ENCODE data around the gene IMPA2. TPM values are rescaled to one million over a fixed set of nuclear protein-coding genes. Genes with fewer than 3 reads are reported as not detected.

The IMPA2 gene
- total and polyA plus RNA-seq, 2 of the 8 experiments (the other 6 are each of a cell fraction or from before 2014, with no cell fraction given), result 102 to 140 TPM

DNA sequence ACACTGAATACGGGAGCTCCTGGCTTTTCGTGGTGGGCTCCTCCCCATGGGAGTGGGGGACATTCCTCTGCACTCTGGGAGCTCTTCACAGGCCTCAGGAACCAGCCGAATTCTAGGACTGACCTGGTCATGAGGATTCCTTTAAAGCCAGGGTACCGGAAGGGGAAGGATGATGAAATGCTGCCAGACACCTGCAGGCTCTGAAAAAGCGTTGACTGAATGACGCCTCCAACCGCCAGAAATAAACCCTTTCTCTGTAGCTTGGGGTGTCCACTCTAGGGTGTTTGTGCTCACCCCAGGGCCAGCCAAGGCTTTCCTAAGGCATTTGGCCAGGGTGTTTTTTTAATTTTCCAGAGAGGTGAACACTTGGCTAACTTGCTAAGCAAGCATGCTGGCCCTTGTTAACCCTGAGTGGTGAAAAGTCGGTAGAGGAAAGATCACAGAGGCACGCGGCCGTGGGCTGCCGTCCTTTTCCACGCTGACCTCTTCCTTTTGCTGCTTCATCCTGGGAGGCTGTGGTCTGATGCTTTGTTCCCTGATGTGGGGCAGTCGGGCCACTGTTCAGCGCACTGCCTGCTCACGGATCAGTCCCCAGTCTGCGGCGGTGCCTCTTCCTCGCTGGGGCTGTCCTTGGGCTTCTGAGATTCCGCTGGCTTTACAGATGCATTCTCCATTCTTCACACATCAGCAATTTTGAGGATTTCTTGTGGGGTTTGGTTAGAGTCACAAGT, 32.0 kb downstream of the IMPA2 start:
- Histone ChIP-seq H3K27me3 (replicated peaks in 1 of 4; ENCODE audit: control insufficient read depth in 3 of 4, extremely low read depth in 1 of 4, insufficient read depth in 3 of 4, low read length in 3 of 4) (no peaks in the 10 kb centered on the region), H4K91ac (replicated peaks; ENCODE audit: insufficient read length, low read length) (no peak overlapping the region), H4K5ac (ENCODE audit: insufficient read length, low read depth, low read length) (no peak overlapping the region), H3K79me2 (ENCODE audit: control insufficient read depth in 1 of 2, insufficient read depth in 2 of 2, low read length in 2 of 2) (no peaks in the 10 kb centered on the region; a peak in 2 of 4 replicates), H2BK12ac (ENCODE audit: low read depth, low read length) (no peak overlapping the region), H3K9ac (replicated peaks in 1 of 4; ENCODE audit: extremely low read depth in 1 of 4, low read depth in 3 of 4, low read length in 3 of 4) (0 out of 7 replicates have a peak overlapping the region, but pooled peaks of 1 of the 4 experiments have one; percentile 28), H2AFZ (ENCODE audit: low read length) (no peak overlapping the region), H3K4me1 (replicated peaks in 1 of 4; ENCODE audit: control insufficient read depth in 3 of 4, insufficient read depth in 4 of 4, low read length in 3 of 4) (no peaks in the 10 kb centered on the region; a peak in 2 of 7 replicates), H3K18ac (ENCODE audit: extremely low read depth, low read length) (no peak overlapping the region), H2BK5ac (ENCODE audit: low read depth, low read length) (no peak overlapping the region), H2AK5ac (ENCODE audit: low read depth, low read length) (no peak overlapping the region), H3K14ac (ENCODE audit: insufficient read length) (no peak overlapping the region), H3K23me2 (ENCODE audit: low read depth, low read length) (no peaks in the 10 kb centered on the region), H3K23ac (ENCODE audit: insufficient read length) (no peak overlapping the region), H3K79me1 (ENCODE audit: low read depth, low read length) (no peaks in the 10 kb centered on the region; the same call in 1 of the 2 replicates), H3K4ac (replicated peaks; ENCODE audit: insufficient read length, low read depth, low read length) (no peak overlapping the region), H2BK120ac (replicated peaks; ENCODE audit: low read depth, low read length) (no peak overlapping the region), H3K4me3 (ENCODE audit: extremely low read depth in 1 of 4, insufficient read depth in 2 of 4, low read depth in 3 of 4, low read length in 4 of 4) (no peak overlapping the region), H3K56ac (replicated peaks; ENCODE audit: insufficient read length, low read depth, low read length) (no peak overlapping the region), H3K9me3 (ENCODE audit: insufficient read depth in 2 of 2, low read depth in 1 of 2, low read length in 1 of 2) (no peaks in the 10 kb centered on the region), H3K27ac (ENCODE audit: low read depth, low read length) (0 out of 2 replicates have a peak overlapping the region, but pooled peaks have one; percentile 9), H4K8ac (ENCODE audit: extremely low read depth, insufficient read depth, low read length) (no peak overlapping the region), H2BK15ac (ENCODE audit: low read length) (no peak overlapping the region), H3K36me3 (ENCODE audit: control insufficient read depth in 2 of 4, insufficient read depth in 4 of 4, low read length in 3 of 4) (peaks cover 11 to 55% (median 28%) of the 10 kb centered on the region in 4 experiments; a peak in 7 of 8 replicates), H3K4me2 (ENCODE audit: insufficient read depth in 1 of 2, low read depth in 2 of 2, low read length in 2 of 2) (no peak overlapping the region), H4K20me1 (replicated peaks in 1 of 2; ENCODE audit: control insufficient read depth in 1 of 2, insufficient read depth in 2 of 2, low read length in 2 of 2) (peaks cover 2 to 8% of the 10 kb centered on the region in 2 experiments), H2BK20ac (ENCODE audit: low read length) (no peak overlapping the region)
- FAIRE-seq, result no peak
- ChIA-PET POLR2A (ENCODE audit: partially characterized antibody) (interaction anchor here (1.7 kb wide), 1 partner anchor 18 kb away, joined by 3 read pairs; no protein-coding TSS in a partner anchor), CTCF (ENCODE audit: partially characterized antibody) (interaction anchor here (1.0 to 13.3 kb wide), 9 partner anchors 10 to 358 kb away, joined by 3 to 105 read pairs (median 4); no protein-coding TSS in a partner anchor)
- WGBS, 2 experiments (ENCODE audit: extremely low coverage in 1 of 2, insufficient coverage in 1 of 2, insufficient read length in 1 of 2, insufficient replicate concordance in 2 of 2, low coverage in 1 of 2, low lambda C conversion rate in 2 of 2, missing lambda C conversion rate in 1 of 2), result 94% methylated on average over 20 of the region's 20 CpGs; no CpG with 5 or more reads in 1 of the 2 experiments
- DNase-seq (ENCODE audit: low read depth in 1 of 2, low spot score in 2 of 2), result no peak
- no peak for TF ChIP-seq FOSL1 (IDR thresholded peaks at IDR 0.05; ENCODE audit: insufficient read depth, low read depth, low read length)
- no peak for TF ChIP-seq YY1 (IDR thresholded peaks at IDR 0.05; ENCODE audit: low read depth, low read length)
- TF ChIP-seq SIN3A (conservative IDR thresholded peaks at IDR 0.05 in 1 of 2, IDR thresholded peaks at IDR 0.05 in 1 of 2; ENCODE audit: low read depth in 1 of 2, low read length in 2 of 2), result no peak
- TF ChIP-seq, protein P1, sequence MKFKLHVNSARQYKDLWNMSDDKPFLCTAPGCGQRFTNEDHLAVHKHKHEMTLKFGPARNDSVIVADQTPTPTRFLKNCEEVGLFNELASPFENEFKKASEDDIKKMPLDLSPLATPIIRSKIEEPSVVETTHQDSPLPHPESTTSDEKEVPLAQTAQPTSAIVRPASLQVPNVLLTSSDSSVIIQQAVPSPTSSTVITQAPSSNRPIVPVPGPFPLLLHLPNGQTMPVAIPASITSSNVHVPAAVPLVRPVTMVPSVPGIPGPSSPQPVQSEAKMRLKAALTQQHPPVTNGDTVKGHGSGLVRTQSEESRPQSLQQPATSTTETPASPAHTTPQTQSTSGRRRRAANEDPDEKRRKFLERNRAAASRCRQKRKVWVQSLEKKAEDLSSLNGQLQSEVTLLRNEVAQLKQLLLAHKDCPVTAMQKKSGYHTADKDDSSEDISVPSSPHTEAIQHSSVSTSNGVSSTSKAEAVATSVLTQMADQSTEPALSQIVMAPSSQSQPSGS (IDR thresholded peaks at IDR 0.05; ENCODE audit: low read length), result no peak
- TF ChIP-seq KDM1A (IDR thresholded peaks at IDR 0.05; ENCODE audit: borderline replicate concordance, low read length), result no peak
- no peak for TF ChIP-seq TCF12 (IDR thresholded peaks at IDR 0.05; ENCODE audit: low read depth, low read length)
- TF ChIP-seq POU5F1 (IDR thresholded peaks at IDR 0.05; ENCODE audit: low read depth, low read length), result no peak
- no peak for TF ChIP-seq CHD2 (IDR thresholded peaks at IDR 0.05; ENCODE audit: low read length)
- TF ChIP-seq MAFK (IDR thresholded peaks at IDR 0.05; ENCODE audit: low read depth, low read length), result no peak
- no peak for TF ChIP-seq ASH2L (IDR thresholded peaks at IDR 0.05; ENCODE audit: low read length)
- no peak for TF ChIP-seq EZH2 (IDR thresholded peaks at IDR 0.05; ENCODE audit: low read depth, low read length, severe bottlenecking)

Data from H1 (cell line).